ENCODE data around the gene STPG3. TPM values are rescaled to one million over a fixed set of nuclear protein-coding genes. Genes with fewer than 3 reads are reported as not detected.

Gene STPG3
- total RNA-seq, result not detected
- not detected for polyA plus RNA-seq

- Histone ChIP-seq H3K27me3 (ENCODE audit: insufficient read depth, low read length) (no peaks in the 10 kb centered on the region), H3K36me3 (ENCODE audit: insufficient read depth, low read length) (no peaks in the 10 kb centered on the region), H3K4me1 (ENCODE audit: insufficient read depth, low read length) (peaks cover 15% of the 10 kb centered on the region), H3K9me3 (ENCODE audit: control insufficient read depth in 1 of 2, low read length in 2 of 2) (no peaks in the 10 kb centered on the region), H3K27ac (ENCODE audit: low read depth, low read length) (no peak within 1 kb of the TSS), H3K4me3 (ENCODE audit: low read length in 2 of 2) (no peak within 1 kb of the TSS)
- POLR2A ChIA-PET (ENCODE audit: partially characterized antibody), result interaction anchor here (10.6 kb wide), 1 partner anchor 10 kb away, joined by 260 read pairs; the partner anchor contains the start of gene TUBB4B
- Mint-ChIP-seq H3K27ac (no peak within 1 kb of the TSS), H3K36me3 (peaks cover 0 to 3% of the 10 kb centered on the region in 2 donors), H3K27me3 (no peaks in the 10 kb centered on the region), H3K4me1 (peaks cover 2 to 11% (median 5%) of the 10 kb centered on the region in 4 donors), H3K4me3 (no peak within 1 kb of the TSS), H3K9me3 (peaks cover 0 to 3% (median 0%) of the 10 kb centered on the region in 8 donors)
- intact Hi-C loops (cut with micrococcal nuclease), result no loop called here
- CTCF ChIA-PET (ENCODE audit: partially characterized antibody), result no interaction called here
- no peak for DNase-seq
Observed at GRCh38 chr9:137251194-137251461, at the start of gene STPG3. Gene STPG3, plus strand, starts transcription at chr9:137251286. Its CDS starts 1 bp downstream, at chr9:137251287.

GRCh38 chr9:137202966-137203365 is 48.1 kb upstream of the STPG3 start:
- Mint-ChIP-seq H3K4me1 (peaks cover 26 to 59% (median 46%) of the 10 kb centered on the region in 4 donors), H3K36me3 (peaks cover 9 to 14% of the 10 kb centered on the region in 2 donors), H3K9me3 (no peaks in the 10 kb centered on the region), H3K27ac (peak overlapping the region in 1 of 7 donors; percentile 96), H3K4me3 (peak overlapping the region in 1 of 8 donors; percentile 17), H3K27me3 (no peaks in the 10 kb centered on the region)
- no peak overlapping the region for H3K4me3 ChIP-seq (ENCODE audit: low read length in 2 of 2)
- no peaks in the 10 kb centered on the region for H3K27me3 ChIP-seq (ENCODE audit: insufficient read depth, low read length)
- H3K27ac ChIP-seq (ENCODE audit: low read depth, low read length), result no peak overlapping the region
- no peaks in the 10 kb centered on the region for H3K36me3 ChIP-seq (ENCODE audit: insufficient read depth, low read length)
- H3K4me1 ChIP-seq (ENCODE audit: insufficient read depth, low read length), result peaks cover 57% of the 10 kb centered on the region
- ChIA-PET CTCF (ENCODE audit: partially characterized antibody) (interaction anchor here (1.4 kb wide), 2 partner anchors 14 to 24 kb away, joined by 3 to 5 read pairs; partner anchors contain the start of genes RNF224 and SSNA1), POLR2A (ENCODE audit: partially characterized antibody) (interaction anchor here (1.5 to 11.9 kb wide), 4 partner anchors 14 to 38 kb away, joined by 4 to 169 read pairs (median 42); partner anchors contain the start of genes ANAPC2, CYSRT1, RNF208 and SSNA1)
- DNase-seq, result no peak
- H3K9me3 ChIP-seq (ENCODE audit: control insufficient read depth in 1 of 2, low read length in 2 of 2), result no peaks in the 10 kb centered on the region
- intact Hi-C loops (cut with micrococcal nuclease), result no loop called here

- peaks cover 9 to 18% of the 10 kb centered on the region in 2 donors for H3K36me3 Mint-ChIP-seq
- Histone ChIP-seq H3K4me1 (ENCODE audit: insufficient read depth, low read length) (peaks cover 49% of the 10 kb centered on the region), H3K9me3 (ENCODE audit: control insufficient read depth in 1 of 2, low read length in 2 of 2) (no peaks in the 10 kb centered on the region), H3K36me3 (ENCODE audit: insufficient read depth, low read length) (no peaks in the 10 kb centered on the region), H3K4me3 (ENCODE audit: low read length in 2 of 2) (peak overlapping the region; percentile 90 to 94), H3K27me3 (ENCODE audit: insufficient read depth, low read length) (no peaks in the 10 kb centered on the region), H3K27ac (ENCODE audit: low read depth, low read length) (peak overlapping the region; percentile 94)
- peak overlapping the region; percentile 92 to 99 (median 96) for H3K27ac Mint-ChIP-seq
- no peaks in the 10 kb centered on the region for H3K27me3 Mint-ChIP-seq
- ChIA-PET POLR2A (ENCODE audit: partially characterized antibody) (interaction anchor here (0.6 to 11.9 kb wide), 9 partner anchors 7 to 137 kb away, joined by 3 to 169 read pairs (median 5); partner anchors contain the start of genes ANAPC2, MAN1B1, NELFB and RNF208), CTCF (ENCODE audit: partially characterized antibody) (interaction anchor here (0.6 to 1.5 kb wide), 5 partner anchors 16 to 75 kb away, joined by 3 to 5 read pairs (median 4); partner anchors contain the start of genes ANAPC2, NELFB and SSNA1)
- no peak for DNase-seq
- peaks cover 26 to 59% (median 48%) of the 10 kb centered on the region in 4 donors for H3K4me1 Mint-ChIP-seq
- no peaks in the 10 kb centered on the region for H3K9me3 Mint-ChIP-seq
- intact Hi-C loops (cut with micrococcal nuclease), result loop anchor here (1.0 kb wide), 2 partner anchors 16 to 19 kb away; partner anchors contain the start of genes ANAPC2 and SSNA1
- peak overlapping the region; percentile 88 to 96 (median 94) for H3K4me3 Mint-ChIP-seq
Observed at GRCh38 chr9:137204731-137205125, 46.4 kb upstream of the STPG3 start.

- peak; percentile 89 to 93 (median 91) for DNase-seq
- H3K27me3 Mint-ChIP-seq, result no peaks in the 10 kb centered on the region
- intact Hi-C loops (cut with micrococcal nuclease), result loop anchor here (1.0 kb wide), 2 partner anchors 17 to 18 kb away; partner anchors contain the start of genes ANAPC2 and SSNA1
- Histone ChIP-seq H3K36me3 (ENCODE audit: insufficient read depth, low read length) (no peaks in the 10 kb centered on the region), H3K9me3 (ENCODE audit: control insufficient read depth in 1 of 2, low read length in 2 of 2) (no peaks in the 10 kb centered on the region), H3K4me1 (ENCODE audit: insufficient read depth, low read length) (peaks cover 49% of the 10 kb centered on the region), H3K27me3 (ENCODE audit: insufficient read depth, low read length) (no peaks in the 10 kb centered on the region), H3K4me3 (ENCODE audit: low read length in 2 of 2) (peak within 1 kb of the TSS; percentile 90 to 94), H3K27ac (ENCODE audit: low read depth, low read length) (peak within 1 kb of the TSS; percentile 94)
- ChIA-PET CTCF (ENCODE audit: partially characterized antibody) (interaction anchor here (0.6 to 1.5 kb wide), 3 partner anchors 17 to 31 kb away, joined by 3 to 5 read pairs (median 4); partner anchors contain the start of genes ANAPC2 and SSNA1), POLR2A (ENCODE audit: partially characterized antibody) (interaction anchor here (0.6 to 11.9 kb wide), 9 partner anchors 8 to 138 kb away, joined by 3 to 169 read pairs (median 5); partner anchors contain the start of genes ANAPC2, MAN1B1, NELFB and RNF208)
- H3K36me3 Mint-ChIP-seq, result peaks cover 9 to 18% of the 10 kb centered on the region in 2 donors
- H3K27ac Mint-ChIP-seq, result peak within 1 kb of the TSS; percentile 92 to 99 (median 96)
- H3K4me3 Mint-ChIP-seq, result peak within 1 kb of the TSS; percentile 88 to 96 (median 94)
- H3K4me1 Mint-ChIP-seq, result peaks cover 26 to 59% (median 48%) of the 10 kb centered on the region in 4 donors
- no peaks in the 10 kb centered on the region for H3K9me3 Mint-ChIP-seq
Observed at GRCh38 chr9:137205126-137206069, 45.7 kb upstream of the STPG3 start, which contains the start of the genes NDOR1 and TMEM203. Gene NDOR1, plus strand, starts transcription at chr9:137205700. Its CDS starts 78 bp downstream, at chr9:137205778. Gene TMEM203, minus strand, starts transcription at chr9:137205648. Its CDS starts 234 bp downstream, at chr9:137205414.

- peak overlapping the region; percentile 88 to 96 (median 94) for H3K4me3 Mint-ChIP-seq
- no peak for DNase-seq
- H3K27me3 Mint-ChIP-seq, result no peaks in the 10 kb centered on the region
- Histone ChIP-seq H3K4me1 (ENCODE audit: insufficient read depth, low read length) (peaks cover 43% of the 10 kb centered on the region), H3K36me3 (ENCODE audit: insufficient read depth, low read length) (no peaks in the 10 kb centered on the region), H3K4me3 (ENCODE audit: low read length in 2 of 2) (peak overlapping the region in 1 of 2 donors; percentile 94), H3K9me3 (ENCODE audit: control insufficient read depth in 1 of 2, low read length in 2 of 2) (no peaks in the 10 kb centered on the region), H3K27ac (ENCODE audit: low read depth, low read length) (peak overlapping the region; percentile 94), H3K27me3 (ENCODE audit: insufficient read depth, low read length) (no peaks in the 10 kb centered on the region)
- POLR2A ChIA-PET (ENCODE audit: partially characterized antibody), result interaction anchor here (1.4 to 11.9 kb wide), 6 partner anchors 16 to 120 kb away, joined by 4 to 169 read pairs (median 8); partner anchors contain the start of genes ANAPC2, MAN1B1, NELFB and RNF208
- peaks cover 9 to 15% of the 10 kb centered on the region in 2 donors for H3K36me3 Mint-ChIP-seq
- H3K27ac Mint-ChIP-seq, result peak overlapping the region; percentile 83 to 96 (median 92)
- CTCF ChIA-PET (ENCODE audit: partially characterized antibody), result interaction anchor here (1.1 to 1.5 kb wide), 2 partner anchors 17 to 20 kb away, joined by 4 to 5 read pairs; partner anchors contain the start of gene RNF224
- H3K4me1 Mint-ChIP-seq, result peaks cover 26 to 49% (median 40%) of the 10 kb centered on the region in 4 donors
- intact Hi-C loops (cut with micrococcal nuclease), result no loop called here
- H3K9me3 Mint-ChIP-seq, result no peaks in the 10 kb centered on the region
Observed at GRCh38 chr9:137206602-137207001, 44.5 kb upstream of the STPG3 start.

- H3K4me1 ChIP-seq (ENCODE audit: insufficient read depth, low read length), result peaks cover 8% of the 10 kb centered on the region
- DNase-seq, result no peak
- Mint-ChIP-seq H3K9me3 (no peaks in the 10 kb centered on the region), H3K36me3 (peaks cover 8 to 9% of the 10 kb centered on the region in 2 donors), H3K4me1 (peaks cover 11 to 17% (median 14%) of the 10 kb centered on the region in 4 donors), H3K27me3 (no peaks in the 10 kb centered on the region), H3K27ac (peak overlapping the region in 3 of 7 donors; percentile 35 to 71 (median 52)), H3K4me3 (no peak overlapping the region)
- H3K36me3 ChIP-seq (ENCODE audit: insufficient read depth, low read length), result no peaks in the 10 kb centered on the region
- H3K27me3 ChIP-seq (ENCODE audit: insufficient read depth, low read length), result no peaks in the 10 kb centered on the region
- H3K4me3 ChIP-seq (ENCODE audit: low read length in 2 of 2), result no peak overlapping the region
- no peaks in the 10 kb centered on the region for H3K9me3 ChIP-seq (ENCODE audit: control insufficient read depth in 1 of 2, low read length in 2 of 2)
- intact Hi-C loops (cut with micrococcal nuclease), result no loop called here
- ChIA-PET POLR2A (ENCODE audit: partially characterized antibody) (interaction anchor here (0.6 kb wide), 1 partner anchor 19 kb away, joined by 3 read pairs; no protein-coding TSS in a partner anchor), CTCF (ENCODE audit: partially characterized antibody) (no interaction called here)
- no peak overlapping the region for H3K27ac ChIP-seq (ENCODE audit: low read depth, low read length)
Observed at GRCh38 chr9:137211532-137211931, 39.6 kb upstream of the STPG3 start.

Data from CD4-positive, alpha-beta memory T cell (primary cell).